Loucy (cell line): ENCODE data around the gene CLDND2.

Experiments
- H2AFZ ChIP-seq: fragments of 200-600 bp; sonication (generic); 2 replicates; pipeline ENCODE4 v1.6.0; 2016; ENCODE audit warnings: antibody characterized with exemption, mild to moderate bottlenecking, low read length, moderate library complexity
- H3F3A ChIP-seq: fragments of 200-600 bp; 2 replicates; pipeline ENCODE4 v1.6.0; 2016; ENCODE audit warnings: antibody characterized with exemption, low read depth, mild to moderate bottlenecking
- H3K27me3 ChIP-seq: fragments of 200-600 bp; sonication (generic); 2 replicates; pipeline ENCODE4 v1.6.1; 2014; ENCODE audit warnings: low read length, mild to moderate bottlenecking; ENCODE audit not compliant: insufficient read depth, poor library complexity, severe bottlenecking
- H3K36me3 ChIP-seq: fragments of 200-600 bp; sonication (generic); 2 replicates; pipeline ENCODE4 v1.6.1; 2016; ENCODE audit warnings: low read length; ENCODE audit not compliant: insufficient read depth
- H3K4me1 ChIP-seq: fragments of 200-600 bp; sonication (generic); 2 replicates; pipeline ENCODE4 v1.5.1; 2014; ENCODE audit warnings: low read length, mild to moderate bottlenecking; ENCODE audit not compliant: insufficient read depth, poor library complexity, severe bottlenecking
- H3K4me2 ChIP-seq: fragments of 200-600 bp; sonication (generic); 2 replicates; pipeline ENCODE4 v1.6.0; 2014; ENCODE audit warnings: antibody characterized with exemption, low read length, low read depth, mild to moderate bottlenecking; ENCODE audit not compliant: poor library complexity, severe bottlenecking
- H3K4me3 ChIP-seq: fragments of 200-600 bp; sonication (generic); 2 replicates; pipeline ENCODE4 v1.5.1; 2014; ENCODE audit warnings: low read length, mild to moderate bottlenecking, mixed read lengths; ENCODE audit not compliant: poor library complexity, severe bottlenecking
- H3K79me2 ChIP-seq: fragments of 200-600 bp; sonication (generic); 2 replicates; pipeline ENCODE4 v1.6.1; 2014; ENCODE audit warnings: low read length; ENCODE audit not compliant: insufficient read depth
- H3K9ac ChIP-seq: fragments of 200-600 bp; sonication (generic); 2 replicates; pipeline ENCODE4 v1.6.0; 2014; ENCODE audit warnings: mild to moderate bottlenecking, low read depth, low read length, moderate library complexity; ENCODE audit not compliant: poor library complexity, severe bottlenecking
- H3K9me2 ChIP-seq: fragments of 200-600 bp; sonication (generic); replicated peaks from 2 replicates; pipeline ENCODE4 v1.6.1; 2016; ENCODE audit warnings: low read depth, low read length, mixed read lengths
- H3K9me3 ChIP-seq: fragments of 200-600 bp; sonication (generic); 2 replicates; pipeline ENCODE4 v1.6.1; 2014; ENCODE audit warnings: mild to moderate bottlenecking, antibody characterized with exemption, low read length, low read depth; ENCODE audit not compliant: insufficient read depth
- H4K20me1 ChIP-seq: fragments of 200-600 bp; sonication (generic); 2 replicates; pipeline ENCODE4 v1.6.0; 2014; ENCODE audit warnings: antibody characterized with exemption, low read length, mild to moderate bottlenecking; ENCODE audit not compliant: insufficient read depth, poor library complexity, severe bottlenecking
- CTCF ChIP-seq: fragments of 200-600 bp; sonication (generic); conservative IDR thresholded peaks from 2 replicates; pipeline ENCODE4 v1.5.1; 2014; ENCODE audit warnings: mild to moderate bottlenecking, antibody characterized with exemption, low read length
- EZH2phosphoT487 ChIP-seq: fragments of 200-600 bp; IDR thresholded peaks from 2 replicates; pipeline ENCODE4 v1.6.1; 2018; ENCODE audit warnings: antibody characterized with exemption, mild to moderate bottlenecking, moderate library complexity, borderline replicate concordance

CLDND2 gene

DNA sequence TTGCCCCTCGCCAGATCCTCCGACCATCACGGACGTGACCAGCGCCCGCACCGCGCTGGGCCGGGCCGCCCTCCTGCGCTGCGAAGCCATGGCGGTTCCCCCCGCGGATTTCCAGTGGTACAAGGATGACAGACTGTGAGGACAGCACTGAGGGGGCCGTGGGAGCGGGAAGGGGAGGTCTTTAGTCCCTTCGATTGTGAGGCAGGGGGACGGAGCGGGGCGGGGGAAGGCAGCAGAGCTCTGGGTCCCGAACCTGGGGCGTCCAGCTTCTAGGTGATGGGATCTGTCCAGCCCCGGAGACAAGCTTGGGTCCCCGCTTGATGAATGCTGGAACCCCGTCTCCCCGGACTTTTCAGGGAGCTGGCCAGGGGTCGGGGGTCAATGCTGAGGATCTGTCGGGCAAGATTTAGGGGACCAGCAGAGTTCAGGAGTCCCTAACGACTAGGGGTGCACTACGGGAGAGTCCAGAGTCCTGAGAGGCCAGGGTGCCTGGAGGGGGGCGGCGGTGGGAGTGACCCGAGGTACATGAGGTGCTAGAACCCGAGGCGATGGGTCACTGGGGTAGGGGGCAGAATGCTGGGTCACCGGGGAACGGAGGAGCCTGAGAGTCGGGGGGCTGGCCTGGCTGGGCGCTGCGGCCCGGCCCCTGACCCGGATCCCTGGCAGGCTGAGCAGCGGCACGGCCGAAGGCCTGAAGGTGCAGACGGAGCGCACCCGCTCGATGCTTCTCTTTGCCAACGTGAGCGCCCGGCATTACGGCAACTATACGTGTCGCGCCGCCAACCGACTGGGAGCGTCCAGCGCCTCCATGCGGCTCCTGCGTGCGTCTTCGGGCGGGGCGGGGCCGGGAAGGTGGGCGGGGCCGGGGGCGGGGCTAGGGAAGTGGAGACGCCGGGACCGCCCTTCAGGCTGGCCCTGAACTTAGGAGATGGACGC is 41.5 kb downstream of the CLDND2 start:
- no peaks in the 10 kb centered on the region for H4K20me1 ChIP-seq

DNA sequence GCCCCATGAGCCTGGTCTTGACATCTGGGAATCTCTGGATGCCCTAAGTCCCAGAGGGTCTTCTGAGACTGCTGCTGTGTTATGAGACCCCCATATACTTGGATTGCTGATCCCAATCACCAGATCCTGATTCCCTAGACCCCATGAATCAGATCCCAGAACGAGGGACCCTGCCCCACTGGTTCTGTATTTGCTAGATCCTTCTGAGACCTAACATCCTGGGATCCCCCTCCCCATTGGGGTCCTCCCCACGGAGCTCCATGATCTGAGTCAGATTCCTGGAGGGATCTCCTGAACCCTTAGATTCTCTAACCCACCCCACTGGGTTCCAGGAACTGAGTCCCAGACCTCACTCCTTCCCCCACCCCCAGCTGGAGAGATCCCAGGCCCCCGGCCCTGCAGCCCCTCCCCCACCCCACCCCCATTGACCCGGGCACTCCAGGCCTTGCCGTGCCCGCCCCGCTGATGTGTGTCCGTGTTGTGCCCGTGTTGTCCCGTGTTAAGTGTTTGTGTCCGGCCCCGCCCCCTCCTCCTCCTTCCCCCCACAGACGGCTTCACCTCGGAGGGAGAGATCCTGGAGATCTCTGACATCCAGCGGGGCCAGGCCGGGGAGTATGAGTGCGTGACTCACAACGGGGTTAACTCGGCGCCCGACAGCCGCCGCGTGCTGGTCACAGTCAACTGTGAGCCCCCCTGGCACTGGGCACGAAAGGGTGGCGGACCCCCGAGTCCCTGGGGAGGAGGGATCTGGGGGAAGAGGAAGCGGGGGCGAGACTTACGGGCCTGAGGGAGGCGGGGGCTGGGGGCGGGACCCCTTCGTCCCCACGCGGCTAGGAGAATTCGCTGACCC is 42.4 kb downstream of the CLDND2 start:
- Histone ChIP-seq H3K9ac (no peak overlapping the region), H3K4me2 (no peak overlapping the region), H2AFZ (no peak overlapping the region)

More for the DNA sequence above, 41.5 kb downstream of the CLDND2 start:
- H2AFZ ChIP-seq, result no peak overlapping the region
- H3F3A ChIP-seq, result no peaks in the 10 kb centered on the region
- H3K36me3 ChIP-seq, result no peaks in the 10 kb centered on the region
- no peaks in the 10 kb centered on the region for H3K9me2 ChIP-seq
- H3K79me2 ChIP-seq, result no peaks in the 10 kb centered on the region
- H3K4me3 ChIP-seq, result no peak overlapping the region
- TF ChIP-seq EZH2phosphoT487 (no peak), CTCF (no peak)
- no peaks in the 10 kb centered on the region for H3K4me1 ChIP-seq
- no peak overlapping the region for H3K4me2 ChIP-seq
- no peak overlapping the region for H3K9ac ChIP-seq
- H3K9me3 ChIP-seq, result no peaks in the 10 kb centered on the region
- no peaks in the 10 kb centered on the region for H3K27me3 ChIP-seq

More for the DNA sequence above, 42.4 kb downstream of the CLDND2 start:
- no peaks in the 10 kb centered on the region for H3K27me3 ChIP-seq
- no peaks in the 10 kb centered on the region for H3F3A ChIP-seq
- no peaks in the 10 kb centered on the region for H3K9me2 ChIP-seq
- H4K20me1 ChIP-seq, result no peaks in the 10 kb centered on the region
- H3K4me1 ChIP-seq, result no peaks in the 10 kb centered on the region
- H3K79me2 ChIP-seq, result no peaks in the 10 kb centered on the region
- H3K4me3 ChIP-seq, result no peak overlapping the region
- TF ChIP-seq CTCF, result no peak
- TF ChIP-seq EZH2phosphoT487, result no peak
- H3K36me3 ChIP-seq, result no peaks in the 10 kb centered on the region
- no peaks in the 10 kb centered on the region for H3K9me3 ChIP-seq
